SK-N-SH (cell line): ENCODE data around the gene R3HDM2. TPM values are rescaled to one million over a fixed set of nuclear protein-coding genes. Genes with fewer than 3 reads are reported as not detected.

Source experiments
- CTCF ChIA-PET: fragments of 300-600, 350-600 bp; formaldehyde crosslinking; extraction: SDS; loops from one replicate; lab custom pipeline; 2021; lab: Yijun Ruan, JAX
- POLR2A ChIA-PET: fragments of 350-600 bp; sonication (Branson Sonifier 250); formaldehyde crosslinking; extraction: SDS; loops from one replicate; lab custom pipeline; 2020; ENCODE audit warnings: antibody characterized with exemption, inconsistent platforms; lab: Yijun Ruan, JAX
- DNase-seq: peaks from one replicate; pipeline ENCODE4 v3.0.0; 2012
- H2AFZ ChIP-seq: fragments of 200-600 bp; sonication (generic); 2 replicates; pipeline ENCODE4 v1.8.1; 2016; ENCODE audit warnings: antibody characterized with exemption, mild to moderate bottlenecking, low read depth
- H3F3A ChIP-seq: fragments of 200-600 bp; sonication (generic); replicated peaks from 2 replicates; pipeline ENCODE3; 2016; ENCODE audit warnings: antibody characterized with exemption, mild to moderate bottlenecking; ENCODE audit not compliant: insufficient read depth
- H3K27ac ChIP-seq, 2 experiments: fragments of 200-500 bp in 1 of 2; fragments of 200-600 bp in 1 of 2; sonication (Bioruptor generic) in 1 of 2; sonication (generic), shearing (Covaris generic) in 1 of 2; 2 replicates each; pipeline versions ENCODE4 v1.5.1 to v1.6.1; 2014 to 2016; ENCODE audit warnings: low read depth in 2 of 2, inconsistent platforms in 1 of 2, low read length in 1 of 2, mild to moderate bottlenecking in 1 of 2, mixed read lengths in 1 of 2
- H3K27me3 ChIP-seq: fragments of 200-600 bp; sonication (generic), shearing (Covaris generic); 2 replicates; pipeline ENCODE4 v1.6.1; 2016; ENCODE audit warnings: mixed run types; ENCODE audit not compliant: insufficient read depth
- H3K36me3 ChIP-seq, 2 experiments: fragments of 200-500 bp in 1 of 2; fragments of 200-600 bp in 1 of 2; sonication (Bioruptor generic) in 1 of 2; sonication (generic) in 1 of 2; replicated peaks in 1 of 2; 2 replicates each; pipeline versions ENCODE3 to v1.5.1; 2014 to 2016; ENCODE audit warnings: low read length in 1 of 2, mild to moderate bottlenecking in 1 of 2; ENCODE audit not compliant: insufficient read depth in 2 of 2, control insufficient read depth in 1 of 2
- H3K4me1 ChIP-seq, 2 experiments: fragments of 200-500 bp in 1 of 2; fragments of 200-600 bp in 1 of 2; sonication (Bioruptor generic) in 1 of 2; sonication (generic), shearing (Covaris generic) in 1 of 2; 2 replicates each; pipeline versions ENCODE4 v1.5.1 to v1.6.1; 2014 to 2016; ENCODE audit warnings: low read depth in 1 of 2, low read length in 1 of 2, mixed run types in 1 of 2; ENCODE audit not compliant: insufficient read depth in 2 of 2, control insufficient read depth in 1 of 2
- H3K4me2 ChIP-seq: fragments of 200-600 bp; sonication (generic), shearing (Covaris generic); 2 replicates; pipeline ENCODE4 v1.6.1; 2017; ENCODE audit warnings: mixed run types
- H3K4me3 ChIP-seq, 2 experiments: fragments of 200-500 bp in 1 of 2; fragments of 200-600 bp in 1 of 2; sonication (Bioruptor generic) in 1 of 2; sonication (generic), shearing (Covaris generic) in 1 of 2; 2 replicates each; pipeline versions ENCODE4 v1.5.1 to v1.8.1; 2014 to 2016; ENCODE audit warnings: low read depth in 2 of 2, inconsistent platforms in 1 of 2, low read length in 1 of 2, mild to moderate bottlenecking in 1 of 2, mixed read lengths in 1 of 2, moderate library complexity in 1 of 2
- H3K79me2 ChIP-seq: fragments of 200-600 bp; sonication (generic); 2 replicates; pipeline ENCODE4 v1.8.1; 2017; ENCODE audit warnings: mild to moderate bottlenecking; ENCODE audit not compliant: insufficient read depth
- H3K9ac ChIP-seq: fragments of 200-600 bp; sonication (generic); 2 replicates; pipeline ENCODE4 v1.6.1; 2017; ENCODE audit warnings: mixed run types
- H3K9me2 ChIP-seq: fragments of 200-600 bp; sonication (generic); 2 replicates; pipeline ENCODE4 v1.6.1; 2017; ENCODE audit warnings: mixed run types
- H3K9me3 ChIP-seq: fragments of 200-600 bp; sonication (generic); 2 replicates; pipeline ENCODE4 v1.6.1; 2017; ENCODE audit warnings: mixed run types, mild to moderate bottlenecking, moderate library complexity
- H4K20me1 ChIP-seq: fragments of 200-600 bp; sonication (generic); 2 replicates; pipeline ENCODE4 v1.6.1; 2017; ENCODE audit warnings: mild to moderate bottlenecking, mixed run types; ENCODE audit not compliant: insufficient read depth
- CHD2 ChIP-seq: fragments of 150-350 bp; IDR thresholded peaks from 2 replicates; pipeline ENCODE4 v1.6.1; 2018; ENCODE audit warnings: low read length; ENCODE audit not compliant: partially characterized antibody
- MAX ChIP-seq: IDR thresholded peaks from 2 replicates; pipeline ENCODE4 v1.4.0; 2012; ENCODE audit warnings: low read depth
- NRF1 ChIP-seq: IDR thresholded peaks from 2 replicates; pipeline ENCODE4 v1.6.1; 2012; ENCODE audit warnings: low read depth, mild to moderate bottlenecking, low read length
- POLR2AphosphoS5 ChIP-seq: IDR thresholded peaks from 2 replicates; pipeline ENCODE4 v1.6.1; 2012; ENCODE audit warnings: low read depth, low read length
- RCOR1 ChIP-seq: fragments of 150-350 bp; IDR thresholded peaks from 2 replicates; pipeline ENCODE4 v1.6.1; 2017; ENCODE audit warnings: antibody characterized with exemption, low read length
- RXRA ChIP-seq: IDR thresholded peaks from 2 replicates; pipeline ENCODE4 v1.4.0; 2012; ENCODE audit warnings: low read depth, mild to moderate bottlenecking, borderline replicate concordance
- SIN3A ChIP-seq: IDR thresholded peaks from 2 replicates; pipeline ENCODE4 v1.6.1; 2012; ENCODE audit warnings: low read depth, mild to moderate bottlenecking, low read length, moderate library complexity, borderline replicate concordance
- USF1 ChIP-seq: IDR thresholded peaks from 2 replicates; pipeline ENCODE4 v1.4.0; 2012; ENCODE audit warnings: low read depth, borderline replicate concordance
- WGBS: methylation state at CpG from one replicate; pipeline ENCODE4 v1.1.6; 2017; ENCODE audit warnings: low lambda C conversion rate; 5-methylcytosine and 5-hydroxymethylcytosine counted together
- polyA plus RNA-seq, 3 experiments: library from polyadenylated mRNA; depleted of rRNA; stranded (reverse); fragments of >200 nt; gene quantifications; 2 replicates each; pipeline ENCODE4 v1.2.3, GENCODE V29; 2012

The R3HDM2 gene
- polyA plus RNA-seq, 1 of the 3 experiments (the other 2 are of a cell fraction), result 23.1 TPM

- no peak for TF ChIP-seq MAX
Measured at GRCh38 chr12:57234233-57234570, 196.6 kb downstream of the R3HDM2 start (continued).

- H3K4me1 ChIP-seq, result peaks cover 0 to 37% of the 10 kb centered on the region in 2 experiments; a peak in 1 of 4 replicates
- no peaks in the 10 kb centered on the region for H3K9me3 ChIP-seq
- ChIA-PET POLR2A (no interaction called here), CTCF (interaction anchor here (0.5 to 31.5 kb wide), 6 partner anchors 7 to 1045 kb away, joined by 3 to 937 read pairs (median 5); partner anchors contain the start of genes NXPH4 and STAC3)
- H3K4me2 ChIP-seq, result no peak overlapping the region
- H3K27me3 ChIP-seq, result no peaks in the 10 kb centered on the region
- TF ChIP-seq RCOR1 (no peak), SIN3A (no peak), NRF1 (no peak), USF1 (no peak), RXRA (no peak), CHD2 (no peak), POLR2AphosphoS5 (no peak)
- peaks cover 28% of the 10 kb centered on the region for H3K79me2 ChIP-seq
- peaks cover 5% of the 10 kb centered on the region for H3F3A ChIP-seq
- 91% methylated on average over 11 of the region's 15 CpGs for WGBS
- H3K9me2 ChIP-seq, result no peaks in the 10 kb centered on the region
- H2AFZ ChIP-seq, result no peak overlapping the region
- H3K27ac ChIP-seq, result no peak overlapping the region
- DNase-seq, result no peak
- H3K36me3 ChIP-seq, result peaks cover 22 to 37% of the 10 kb centered on the region in 2 experiments
- no peaks in the 10 kb centered on the region for H4K20me1 ChIP-seq
- no peak overlapping the region for H3K4me3 ChIP-seq
- H3K9ac ChIP-seq, result no peak overlapping the region
Measured at GRCh38 chr12:57233357-57234232, 197.2 kb downstream of the R3HDM2 start.

- H3F3A ChIP-seq, result peaks cover 3% of the 10 kb centered on the region
- no peak overlapping the region for H3K27ac ChIP-seq
- H3K79me2 ChIP-seq, result peaks cover 28% of the 10 kb centered on the region
- no peak overlapping the region for H3K4me2 ChIP-seq
- no peak overlapping the region for H2AFZ ChIP-seq
- H4K20me1 ChIP-seq, result no peaks in the 10 kb centered on the region
- H3K4me3 ChIP-seq, result no peak overlapping the region
- no peaks in the 10 kb centered on the region for H3K27me3 ChIP-seq
- peaks cover 22 to 37% of the 10 kb centered on the region in 2 experiments for H3K36me3 ChIP-seq
- 96% methylated on average over 9 of the region's 19 CpGs for WGBS
- TF ChIP-seq POLR2AphosphoS5, result no peak
- ChIA-PET POLR2A (no interaction called here), CTCF (interaction anchor here (0.7 to 31.5 kb wide), 4 partner anchors 8 to 231 kb away, joined by 3 to 937 read pairs (median 138); partner anchors contain the start of gene NXPH4)
- H3K9ac ChIP-seq, result no peak overlapping the region
- H3K9me2 ChIP-seq, result no peaks in the 10 kb centered on the region
- no peaks in the 10 kb centered on the region for H3K9me3 ChIP-seq
- no peak for DNase-seq
- H3K4me1 ChIP-seq, result peaks cover 0 to 31% of the 10 kb centered on the region in 2 experiments; a peak in 1 of 4 replicates
Measured at GRCh38 chr12:57232156-57232756, 198.6 kb downstream of the R3HDM2 start.
